Uterus (tissue), 2 donors: ENCODE results near the gene TIMM10.

Experiments
- POLR2A ChIP-seq, 2 donors: fragments of 450-650 bp; IDR thresholded peaks; one replicate each; pipeline ENCODE4 v1.6.1; 2016; ENCODE audit warnings: antibody characterized with exemption in 2 of 2, mild to moderate bottlenecking in 1 of 2, moderate library complexity in 1 of 2
- TF ChIP-seq, protein P1 (sequence below), 4 experiments: fragments of 200-600 bp in 2 of 4; fragments of 450-650 bp in 2 of 4; sonication (generic) in 2 of 4; IDR thresholded peaks; one replicate each; pipeline ENCODE4 v1.5.1; 2016 to 2019; ENCODE audit warnings: antibody characterized with exemption in 4 of 4, mild to moderate bottlenecking in 2 of 4, moderate library complexity in 1 of 4

DNA sequence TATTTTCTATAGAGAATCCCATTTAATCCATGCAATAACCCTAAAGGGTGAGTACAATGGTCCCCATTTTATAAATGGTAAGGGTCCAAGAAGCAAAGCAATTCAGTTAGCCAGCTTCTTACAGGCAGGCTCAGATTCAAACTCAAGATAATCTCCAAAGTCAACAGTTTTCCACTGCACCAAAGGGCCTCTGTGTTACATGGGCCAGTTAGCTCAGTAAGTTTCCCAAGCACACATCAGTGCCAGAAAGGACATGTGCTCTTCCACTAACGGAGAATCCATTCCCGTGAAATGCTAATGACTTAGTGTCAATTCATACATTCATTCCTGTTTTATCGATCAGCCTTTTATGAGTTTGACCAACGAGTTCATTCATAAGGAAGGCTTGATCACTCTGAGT is 26.0 kb downstream of the TIMM10 start:
- TF ChIP-seq, protein P1, sequence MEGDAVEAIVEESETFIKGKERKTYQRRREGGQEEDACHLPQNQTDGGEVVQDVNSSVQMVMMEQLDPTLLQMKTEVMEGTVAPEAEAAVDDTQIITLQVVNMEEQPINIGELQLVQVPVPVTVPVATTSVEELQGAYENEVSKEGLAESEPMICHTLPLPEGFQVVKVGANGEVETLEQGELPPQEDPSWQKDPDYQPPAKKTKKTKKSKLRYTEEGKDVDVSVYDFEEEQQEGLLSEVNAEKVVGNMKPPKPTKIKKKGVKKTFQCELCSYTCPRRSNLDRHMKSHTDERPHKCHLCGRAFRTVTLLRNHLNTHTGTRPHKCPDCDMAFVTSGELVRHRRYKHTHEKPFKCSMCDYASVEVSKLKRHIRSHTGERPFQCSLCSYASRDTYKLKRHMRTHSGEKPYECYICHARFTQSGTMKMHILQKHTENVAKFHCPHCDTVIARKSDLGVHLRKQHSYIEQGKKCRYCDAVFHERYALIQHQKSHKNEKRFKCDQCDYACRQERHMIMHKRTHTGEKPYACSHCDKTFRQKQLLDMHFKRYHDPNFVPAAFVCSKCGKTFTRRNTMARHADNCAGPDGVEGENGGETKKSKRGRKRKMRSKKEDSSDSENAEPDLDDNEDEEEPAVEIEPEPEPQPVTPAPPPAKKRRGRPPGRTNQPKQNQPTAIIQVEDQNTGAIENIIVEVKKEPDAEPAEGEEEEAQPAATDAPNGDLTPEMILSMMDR (IDR thresholded peaks at IDR 0.05), result no peak
- TF ChIP-seq POLR2A (IDR thresholded peaks at IDR 0.05), result no peak
